K562 (cell line): ENCODE measurements around the gene JAKMIP1. TPM values are rescaled to one million over a fixed set of nuclear protein-coding genes. Genes with fewer than 3 reads are reported as not detected.

Source experiments
- CHD2 ChIP-seq: IDR thresholded peaks from 2 replicates; pipeline ENCODE4 v1.6.1; 2011; ENCODE audit warnings: low read depth, low read length
- FOSL1 ChIP-seq: fragments of 200-800 bp; sonication (Bioruptor generic); conservative IDR thresholded peaks from 2 replicates; pipeline ENCODE4 v1.6.1; 2016; ENCODE audit warnings: missing genetic modification characterization, missing compliant biosample characterization
- JUND ChIP-seq, 2 experiments: IDR thresholded peaks; 2 replicates in 1 of 2; 3 replicates in 1 of 2; pipeline ENCODE4 v1.6.1; 2011; ENCODE audit warnings: borderline replicate concordance in 2 of 2, low read depth in 2 of 2, low read length in 2 of 2, improper control_type of control experiment in 1 of 2, missing biosample characterization in 1 of 2, missing genetic modification characterization in 1 of 2, missing genetic modification reagents in 1 of 2
- KLF13 ChIP-seq: fragments of 450-650 bp; IDR thresholded peaks from 2 replicates; pipeline ENCODE4 v1.6.1; 2016; ENCODE audit warnings: missing genetic modification characterization, low read depth, mild to moderate bottlenecking, missing compliant biosample characterization, moderate library complexity, borderline replicate concordance
- LARP7 ChIP-seq: fragments of 450-650 bp; IDR thresholded peaks from 2 replicates; pipeline ENCODE4 v1.6.1; 2016
- MYC ChIP-seq, 2 experiments: fragments of 250-450 bp in 1 of 2; sonication (Bioruptor Pico) in 1 of 2; IDR thresholded peaks; 2 replicates each; pipeline versions ENCODE4 v1.5.1 to v1.6.1; 2012 to 2021; ENCODE audit warnings: low read depth in 2 of 2, borderline replicate concordance in 1 of 2, improper control_type of control experiment in 1 of 2, low read length in 1 of 2, mild to moderate bottlenecking in 1 of 2, moderate library complexity in 1 of 2
- PHTF2 ChIP-seq: fragments of 250-450 bp; sonication (Bioruptor Pico); IDR thresholded peaks from 2 replicates; pipeline ENCODE4 v1.5.0; 2021; ENCODE audit warnings: mild to moderate bottlenecking
- RBM14 ChIP-seq: fragments of 200-400 bp; formaldehyde crosslinking; IDR thresholded peaks from 2 replicates; pipeline ENCODE4 v1.6.1; 2018; ENCODE audit warnings: low read depth, mild to moderate bottlenecking, low read length, moderate library complexity, borderline replicate concordance; ENCODE audit not compliant: insufficient read depth
- SMARCE1 ChIP-seq: fragments of 450-650 bp; IDR thresholded peaks from 2 replicates; pipeline ENCODE4 v1.7.1; 2016; ENCODE audit warnings: mild to moderate bottlenecking
- ZC3H11A ChIP-seq: IDR thresholded peaks from 2 replicates; pipeline ENCODE4 v1.6.1; 2012; ENCODE audit warnings: low read depth, low read length, improper control_type of control experiment
- polyA plus RNA-seq, 8 experiments: library from polyadenylated mRNA; depleted of rRNA in 4 of 8; stranded (reverse) in 5 of 8; unstranded in 3 of 8; fragments of >200 nt; fragmentation: Nextera tagmentation in 2 of 8; fragmentation: Illumina TruSeq in 1 of 8; extraction: Ambion mirVana in 2 of 8; extraction: Trizol in 1 of 8; gene quantifications; 2 replicates each; pipeline versions ENCODE4 v1.2.1 to v1.2.3, GENCODE V29; 2011 to 2014; ENCODE audit warnings: inconsistent platforms in 1 of 8, missing spikeins in 1 of 8
- total RNA-seq, 7 experiments: library from RNA; depleted of rRNA in 6 of 7; stranded (reverse); fragments of >200 nt in 6 of 7; fragmentation: Illumina TruSeq in 2 of 7; extraction: Trizol in 2 of 7; gene quantifications; 2 replicates each; pipeline versions ENCODE4 v1.2.1 to v1.2.3, GENCODE V29; 2011 to 2021; ENCODE audit warnings: low replicate concordance in 1 of 7
- TF ChIP-seq, protein P1 (sequence below): sonication (generic); formaldehyde crosslinking; IDR thresholded peaks from 2 replicates; pipeline ENCODE4 v1.8.0; 2022; ENCODE audit warnings: missing genetic modification reagents, mild to moderate bottlenecking, borderline replicate concordance

The JAKMIP1 gene
- total and polyA plus RNA-seq, 9 of the 15 experiments (the other 6 are each of a cell fraction or from before 2014, with no cell fraction given): not detected

- TF ChIP-seq ZC3H11A (no peak), LARP7 (no peak), SMARCE1 (no peak), PHTF2 (CRISPR knock-in tag) (no peak), KLF13 (tag) (no peak), FOSL1 (tag) (no peak), RBM14 (no peak), CHD2 (no peak), JUND (IDR thresholded peaks at IDR 0.05; ENCODE audit: borderline replicate concordance, low read depth, low read length) (no peak), JUND (tag; IDR thresholded peaks at IDR 0.05; ENCODE audit: borderline replicate concordance, low read depth, low read length) (no peak), MYC (IDR thresholded peaks at IDR 0.05; ENCODE audit: low read depth, low read length) (no peak), MYC (CRISPR knock-in tag; IDR thresholded peaks at IDR 0.05; ENCODE audit: borderline replicate concordance, low read depth) (no peak)
- TF ChIP-seq, protein P1, sequence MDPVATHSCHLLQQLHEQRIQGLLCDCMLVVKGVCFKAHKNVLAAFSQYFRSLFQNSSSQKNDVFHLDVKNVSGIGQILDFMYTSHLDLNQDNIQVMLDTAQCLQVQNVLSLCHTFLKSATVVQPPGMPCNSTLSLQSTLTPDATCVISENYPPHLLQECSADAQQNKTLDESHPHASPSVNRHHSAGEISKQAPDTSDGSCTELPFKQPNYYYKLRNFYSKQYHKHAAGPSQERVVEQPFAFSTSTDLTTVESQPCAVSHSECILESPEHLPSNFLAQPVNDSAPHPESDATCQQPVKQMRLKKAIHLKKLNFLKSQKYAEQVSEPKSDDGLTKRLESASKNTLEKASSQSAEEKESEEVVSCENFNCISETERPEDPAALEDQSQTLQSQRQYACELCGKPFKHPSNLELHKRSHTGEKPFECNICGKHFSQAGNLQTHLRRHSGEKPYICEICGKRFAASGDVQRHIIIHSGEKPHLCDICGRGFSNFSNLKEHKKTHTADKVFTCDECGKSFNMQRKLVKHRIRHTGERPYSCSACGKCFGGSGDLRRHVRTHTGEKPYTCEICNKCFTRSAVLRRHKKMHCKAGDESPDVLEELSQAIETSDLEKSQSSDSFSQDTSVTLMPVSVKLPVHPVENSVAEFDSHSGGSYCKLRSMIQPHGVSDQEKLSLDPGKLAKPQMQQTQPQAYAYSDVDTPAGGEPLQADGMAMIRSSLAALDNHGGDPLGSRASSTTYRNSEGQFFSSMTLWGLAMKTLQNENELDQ: no peak
- TF ChIP-seq, all 486 proteins: peak for 0
These were observed 130.3 kb downstream of the JAKMIP1 start (continued) for GRCh38 chr4:6069845-6070709.
